ENCODE measurements around the gene MEPE.

Gene MEPE

DNA sequence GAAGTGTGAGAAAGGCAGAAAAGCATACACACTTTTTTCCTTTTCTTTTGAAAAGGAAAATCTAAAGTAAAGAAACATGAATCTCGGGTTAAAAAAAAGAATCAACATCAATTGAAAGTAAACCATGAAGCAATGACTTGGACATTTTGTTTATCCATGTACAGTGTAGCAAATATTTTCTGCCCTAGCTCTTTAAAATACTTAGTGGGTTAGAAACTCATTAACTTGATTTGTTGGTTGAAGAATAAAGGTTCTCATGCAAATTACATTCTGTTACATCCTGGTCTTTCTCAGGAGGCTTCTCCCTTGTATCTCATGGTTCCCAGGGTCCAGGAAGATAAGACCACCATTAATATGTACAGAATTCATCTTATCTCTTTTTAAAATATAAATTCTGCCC lies 9.0 kb upstream of the MEPE start:
- H3K4me3 ChIP-seq (ENCODE audit: low read depth, low read length): no peak overlapping the region
- no peaks in the 10 kb centered on the region for H3K4me1 ChIP-seq (ENCODE audit: control insufficient read depth, insufficient read depth, low read length)
- no peak for TF ChIP-seq YY1 (tag by site-specific recombination; IDR thresholded peaks at IDR 0.05)
- no peak for TF ChIP-seq ZBTB1 (tag by site-specific recombination; IDR thresholded peaks at IDR 0.05)
- TF ChIP-seq HOXC10 (CRISPR knock-in tag; IDR thresholded peaks at IDR 0.05): no peak
- no peak for TF ChIP-seq ZNF423 (tag by site-specific recombination; IDR thresholded peaks at IDR 0.05)
- no peak for TF ChIP-seq ZNF121 (tag by site-specific recombination; IDR thresholded peaks at IDR 0.05)
- TF ChIP-seq, protein P1, sequence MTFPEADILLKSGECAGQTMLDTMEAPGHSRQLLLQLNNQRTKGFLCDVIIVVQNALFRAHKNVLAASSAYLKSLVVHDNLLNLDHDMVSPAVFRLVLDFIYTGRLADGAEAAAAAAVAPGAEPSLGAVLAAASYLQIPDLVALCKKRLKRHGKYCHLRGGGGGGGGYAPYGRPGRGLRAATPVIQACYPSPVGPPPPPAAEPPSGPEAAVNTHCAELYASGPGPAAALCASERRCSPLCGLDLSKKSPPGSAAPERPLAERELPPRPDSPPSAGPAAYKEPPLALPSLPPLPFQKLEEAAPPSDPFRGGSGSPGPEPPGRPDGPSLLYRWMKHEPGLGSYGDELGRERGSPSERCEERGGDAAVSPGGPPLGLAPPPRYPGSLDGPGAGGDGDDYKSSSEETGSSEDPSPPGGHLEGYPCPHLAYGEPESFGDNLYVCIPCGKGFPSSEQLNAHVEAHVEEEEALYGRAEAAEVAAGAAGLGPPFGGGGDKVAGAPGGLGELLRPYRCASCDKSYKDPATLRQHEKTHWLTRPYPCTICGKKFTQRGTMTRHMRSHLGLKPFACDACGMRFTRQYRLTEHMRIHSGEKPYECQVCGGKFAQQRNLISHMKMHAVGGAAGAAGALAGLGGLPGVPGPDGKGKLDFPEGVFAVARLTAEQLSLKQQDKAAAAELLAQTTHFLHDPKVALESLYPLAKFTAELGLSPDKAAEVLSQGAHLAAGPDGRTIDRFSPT (tag by site-specific recombination; IDR thresholded peaks at IDR 0.05): no peak
- TF ChIP-seq, protein P2, sequence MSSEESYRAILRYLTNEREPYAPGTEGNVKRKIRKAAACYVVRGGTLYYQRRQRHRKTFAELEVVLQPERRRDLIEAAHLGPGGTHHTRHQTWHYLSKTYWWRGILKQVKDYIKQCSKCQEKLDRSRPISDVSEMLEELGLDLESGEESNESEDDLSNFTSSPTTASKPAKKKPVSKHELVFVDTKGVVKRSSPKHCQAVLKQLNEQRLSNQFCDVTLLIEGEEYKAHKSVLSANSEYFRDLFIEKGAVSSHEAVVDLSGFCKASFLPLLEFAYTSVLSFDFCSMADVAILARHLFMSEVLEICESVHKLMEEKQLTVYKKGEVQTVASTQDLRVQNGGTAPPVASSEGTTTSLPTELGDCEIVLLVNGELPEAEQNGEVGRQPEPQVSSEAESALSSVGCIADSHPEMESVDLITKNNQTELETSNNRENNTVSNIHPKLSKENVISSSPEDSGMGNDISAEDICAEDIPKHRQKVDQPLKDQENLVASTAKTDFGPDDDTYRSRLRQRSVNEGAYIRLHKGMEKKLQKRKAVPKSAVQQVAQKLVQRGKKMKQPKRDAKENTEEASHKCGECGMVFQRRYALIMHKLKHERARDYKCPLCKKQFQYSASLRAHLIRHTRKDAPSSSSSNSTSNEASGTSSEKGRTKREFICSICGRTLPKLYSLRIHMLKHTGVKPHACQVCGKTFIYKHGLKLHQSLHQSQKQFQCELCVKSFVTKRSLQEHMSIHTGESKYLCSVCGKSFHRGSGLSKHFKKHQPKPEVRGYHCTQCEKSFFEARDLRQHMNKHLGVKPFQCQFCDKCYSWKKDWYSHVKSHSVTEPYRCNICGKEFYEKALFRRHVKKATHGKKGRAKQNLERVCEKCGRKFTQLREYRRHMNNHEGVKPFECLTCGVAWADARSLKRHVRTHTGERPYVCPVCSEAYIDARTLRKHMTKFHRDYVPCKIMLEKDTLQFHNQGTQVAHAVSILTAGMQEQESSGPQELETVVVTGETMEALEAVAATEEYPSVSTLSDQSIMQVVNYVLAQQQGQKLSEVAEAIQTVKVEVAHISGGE (tag by site-specific recombination; conservative IDR thresholded peaks at IDR 0.05; ENCODE audit: low read depth): no peak
- TF ChIP-seq ZBTB21 (tag by site-specific recombination; IDR thresholded peaks at IDR 0.05): no peak
- no peak for TF ChIP-seq KLF7 (tag by site-specific recombination; IDR thresholded peaks at IDR 0.05; ENCODE audit: borderline replicate concordance)
- TF ChIP-seq ZNF416 (tag by site-specific recombination; IDR thresholded peaks at IDR 0.05): no peak
- TF ChIP-seq, protein P3, sequence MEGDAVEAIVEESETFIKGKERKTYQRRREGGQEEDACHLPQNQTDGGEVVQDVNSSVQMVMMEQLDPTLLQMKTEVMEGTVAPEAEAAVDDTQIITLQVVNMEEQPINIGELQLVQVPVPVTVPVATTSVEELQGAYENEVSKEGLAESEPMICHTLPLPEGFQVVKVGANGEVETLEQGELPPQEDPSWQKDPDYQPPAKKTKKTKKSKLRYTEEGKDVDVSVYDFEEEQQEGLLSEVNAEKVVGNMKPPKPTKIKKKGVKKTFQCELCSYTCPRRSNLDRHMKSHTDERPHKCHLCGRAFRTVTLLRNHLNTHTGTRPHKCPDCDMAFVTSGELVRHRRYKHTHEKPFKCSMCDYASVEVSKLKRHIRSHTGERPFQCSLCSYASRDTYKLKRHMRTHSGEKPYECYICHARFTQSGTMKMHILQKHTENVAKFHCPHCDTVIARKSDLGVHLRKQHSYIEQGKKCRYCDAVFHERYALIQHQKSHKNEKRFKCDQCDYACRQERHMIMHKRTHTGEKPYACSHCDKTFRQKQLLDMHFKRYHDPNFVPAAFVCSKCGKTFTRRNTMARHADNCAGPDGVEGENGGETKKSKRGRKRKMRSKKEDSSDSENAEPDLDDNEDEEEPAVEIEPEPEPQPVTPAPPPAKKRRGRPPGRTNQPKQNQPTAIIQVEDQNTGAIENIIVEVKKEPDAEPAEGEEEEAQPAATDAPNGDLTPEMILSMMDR (tag by site-specific recombination; IDR thresholded peaks at IDR 0.05): no peak
- TF ChIP-seq, protein P4, sequence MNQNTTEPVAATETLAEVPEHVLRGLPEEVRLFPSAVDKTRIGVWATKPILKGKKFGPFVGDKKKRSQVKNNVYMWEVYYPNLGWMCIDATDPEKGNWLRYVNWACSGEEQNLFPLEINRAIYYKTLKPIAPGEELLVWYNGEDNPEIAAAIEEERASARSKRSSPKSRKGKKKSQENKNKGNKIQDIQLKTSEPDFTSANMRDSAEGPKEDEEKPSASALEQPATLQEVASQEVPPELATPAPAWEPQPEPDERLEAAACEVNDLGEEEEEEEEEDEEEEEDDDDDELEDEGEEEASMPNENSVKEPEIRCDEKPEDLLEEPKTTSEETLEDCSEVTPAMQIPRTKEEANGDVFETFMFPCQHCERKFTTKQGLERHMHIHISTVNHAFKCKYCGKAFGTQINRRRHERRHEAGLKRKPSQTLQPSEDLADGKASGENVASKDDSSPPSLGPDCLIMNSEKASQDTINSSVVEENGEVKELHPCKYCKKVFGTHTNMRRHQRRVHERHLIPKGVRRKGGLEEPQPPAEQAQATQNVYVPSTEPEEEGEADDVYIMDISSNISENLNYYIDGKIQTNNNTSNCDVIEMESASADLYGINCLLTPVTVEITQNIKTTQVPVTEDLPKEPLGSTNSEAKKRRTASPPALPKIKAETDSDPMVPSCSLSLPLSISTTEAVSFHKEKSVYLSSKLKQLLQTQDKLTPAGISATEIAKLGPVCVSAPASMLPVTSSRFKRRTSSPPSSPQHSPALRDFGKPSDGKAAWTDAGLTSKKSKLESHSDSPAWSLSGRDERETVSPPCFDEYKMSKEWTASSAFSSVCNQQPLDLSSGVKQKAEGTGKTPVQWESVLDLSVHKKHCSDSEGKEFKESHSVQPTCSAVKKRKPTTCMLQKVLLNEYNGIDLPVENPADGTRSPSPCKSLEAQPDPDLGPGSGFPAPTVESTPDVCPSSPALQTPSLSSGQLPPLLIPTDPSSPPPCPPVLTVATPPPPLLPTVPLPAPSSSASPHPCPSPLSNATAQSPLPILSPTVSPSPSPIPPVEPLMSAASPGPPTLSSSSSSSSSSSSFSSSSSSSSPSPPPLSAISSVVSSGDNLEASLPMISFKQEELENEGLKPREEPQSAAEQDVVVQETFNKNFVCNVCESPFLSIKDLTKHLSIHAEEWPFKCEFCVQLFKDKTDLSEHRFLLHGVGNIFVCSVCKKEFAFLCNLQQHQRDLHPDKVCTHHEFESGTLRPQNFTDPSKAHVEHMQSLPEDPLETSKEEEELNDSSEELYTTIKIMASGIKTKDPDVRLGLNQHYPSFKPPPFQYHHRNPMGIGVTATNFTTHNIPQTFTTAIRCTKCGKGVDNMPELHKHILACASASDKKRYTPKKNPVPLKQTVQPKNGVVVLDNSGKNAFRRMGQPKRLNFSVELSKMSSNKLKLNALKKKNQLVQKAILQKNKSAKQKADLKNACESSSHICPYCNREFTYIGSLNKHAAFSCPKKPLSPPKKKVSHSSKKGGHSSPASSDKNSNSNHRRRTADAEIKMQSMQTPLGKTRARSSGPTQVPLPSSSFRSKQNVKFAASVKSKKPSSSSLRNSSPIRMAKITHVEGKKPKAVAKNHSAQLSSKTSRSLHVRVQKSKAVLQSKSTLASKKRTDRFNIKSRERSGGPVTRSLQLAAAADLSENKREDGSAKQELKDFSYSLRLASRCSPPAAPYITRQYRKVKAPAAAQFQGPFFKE (tag by site-specific recombination; IDR thresholded peaks at IDR 0.05; ENCODE audit: borderline replicate concordance): no peak
- TF ChIP-seq, protein P5, sequence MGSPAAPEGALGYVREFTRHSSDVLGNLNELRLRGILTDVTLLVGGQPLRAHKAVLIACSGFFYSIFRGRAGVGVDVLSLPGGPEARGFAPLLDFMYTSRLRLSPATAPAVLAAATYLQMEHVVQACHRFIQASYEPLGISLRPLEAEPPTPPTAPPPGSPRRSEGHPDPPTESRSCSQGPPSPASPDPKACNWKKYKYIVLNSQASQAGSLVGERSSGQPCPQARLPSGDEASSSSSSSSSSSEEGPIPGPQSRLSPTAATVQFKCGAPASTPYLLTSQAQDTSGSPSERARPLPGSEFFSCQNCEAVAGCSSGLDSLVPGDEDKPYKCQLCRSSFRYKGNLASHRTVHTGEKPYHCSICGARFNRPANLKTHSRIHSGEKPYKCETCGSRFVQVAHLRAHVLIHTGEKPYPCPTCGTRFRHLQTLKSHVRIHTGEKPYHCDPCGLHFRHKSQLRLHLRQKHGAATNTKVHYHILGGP (tag by site-specific recombination; IDR thresholded peaks at IDR 0.05): no peak
- ChIA-PET POLR2A (no interaction called here), CTCF (interaction anchor here (1.6 kb wide), 1 partner anchor 25 kb away, joined by 5 read pairs; no protein-coding TSS in a partner anchor)
- H3K9me3 ChIP-seq (ENCODE audit: control insufficient read depth, insufficient read depth, low read depth, low read length): no peaks in the 10 kb centered on the region
- no peaks in the 10 kb centered on the region for H3K36me3 ChIP-seq (ENCODE audit: control insufficient read depth in 2 of 2, insufficient read depth in 1 of 2, low read length in 2 of 2)
- no peak overlapping the region for H3K27ac ChIP-seq (ENCODE audit: extremely low read depth, low read depth, low read length)

Measured in HEK293 (cell line).